GM19035 (cell line): ENCODE results near the gene JAKMIP1.

Experiments
- ATAC-seq: cut with Tn5 transposase; IDR thresholded peaks from one replicate; pipeline ENCODE4 v1.9.1; 2021; ENCODE audit not compliant: unreplicated experiment

Gene JAKMIP1

GRCh38 chr4:6204871-6205566 lies 4.7 kb upstream of the JAKMIP1 start:
- ATAC-seq: no peak

- no peak for ATAC-seq
Measured at GRCh38 chr4:6204098-6204497, 3.7 kb upstream of the JAKMIP1 start.

GRCh38 chr4:6201580-6202091 lies 1.3 kb upstream of the JAKMIP1 start:
- ATAC-seq: peak; percentile 26

DNA sequence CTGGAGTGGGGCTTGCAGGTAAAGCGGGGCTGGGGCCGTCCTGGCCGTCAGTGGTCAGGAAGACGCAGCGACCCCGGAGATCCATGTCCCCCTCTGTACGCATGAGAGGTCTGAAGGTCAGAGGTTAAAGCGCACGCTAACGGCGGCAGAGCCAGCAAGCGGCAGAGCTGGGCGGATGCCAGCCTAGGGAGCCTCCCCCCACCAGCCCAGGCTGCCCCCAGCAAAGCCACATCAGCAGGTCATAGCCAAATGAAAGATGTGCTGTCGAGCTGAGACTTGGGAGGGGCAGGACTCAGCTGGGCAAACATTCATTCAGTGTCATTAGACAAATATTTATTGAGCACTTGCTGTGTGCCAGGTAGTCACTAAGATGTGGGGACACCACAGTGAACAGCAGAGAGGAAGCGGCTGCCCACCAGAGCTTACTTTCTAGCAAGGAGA lies 593 bp upstream of the JAKMIP1 start:
- peak; percentile 15 for ATAC-seq

DNA sequence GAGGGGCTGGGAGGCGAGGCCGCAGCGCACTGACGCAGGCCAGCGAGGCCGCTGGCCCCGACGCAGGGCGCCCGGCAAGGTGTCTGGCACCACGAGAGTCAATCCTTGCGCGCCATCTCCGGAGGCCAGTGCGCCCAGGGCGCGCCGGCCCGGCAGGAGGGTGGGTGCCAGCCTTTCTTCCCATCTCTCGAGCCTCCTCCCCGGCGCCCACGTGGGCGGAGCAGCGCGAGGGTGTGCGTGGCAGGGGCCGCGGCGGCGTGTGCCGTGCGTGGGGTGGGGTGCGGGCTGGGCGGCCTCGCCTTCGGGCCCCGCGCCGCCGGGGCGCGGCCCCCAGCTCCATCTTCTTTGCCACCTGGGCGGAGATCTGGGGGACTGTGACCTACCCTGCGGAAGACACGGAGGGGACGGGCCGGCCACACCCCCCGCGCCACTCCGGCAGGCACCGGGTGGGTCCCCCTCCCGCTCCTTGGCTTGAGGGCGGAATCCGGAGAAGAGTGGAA lies 877 bp downstream of the JAKMIP1 start:
- ATAC-seq: no peak

GRCh38 chr4:6198768-6199421 lies 1.5 kb downstream of the JAKMIP1 start:
- ATAC-seq: no peak

DNA sequence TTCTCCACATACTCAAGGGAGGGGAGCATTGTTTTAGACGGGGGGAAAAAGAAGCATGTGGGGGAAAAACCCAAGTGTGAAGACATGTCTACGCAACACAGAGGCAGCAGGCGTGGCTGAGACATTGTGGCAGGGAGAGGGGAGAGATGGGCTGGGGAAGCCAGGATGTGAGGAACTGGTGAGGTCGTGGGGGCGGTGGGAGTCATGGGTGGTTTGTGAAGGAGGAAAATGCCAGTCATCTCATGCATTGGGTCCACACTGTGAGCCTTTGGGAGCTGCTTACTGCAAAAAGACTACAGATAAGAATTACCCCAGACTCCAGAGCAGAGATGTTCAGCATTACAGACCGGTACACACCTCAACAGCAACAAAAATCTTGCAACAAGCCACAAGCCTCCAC lies 2.1 kb downstream of the JAKMIP1 start:
- no peak for ATAC-seq

DNA sequence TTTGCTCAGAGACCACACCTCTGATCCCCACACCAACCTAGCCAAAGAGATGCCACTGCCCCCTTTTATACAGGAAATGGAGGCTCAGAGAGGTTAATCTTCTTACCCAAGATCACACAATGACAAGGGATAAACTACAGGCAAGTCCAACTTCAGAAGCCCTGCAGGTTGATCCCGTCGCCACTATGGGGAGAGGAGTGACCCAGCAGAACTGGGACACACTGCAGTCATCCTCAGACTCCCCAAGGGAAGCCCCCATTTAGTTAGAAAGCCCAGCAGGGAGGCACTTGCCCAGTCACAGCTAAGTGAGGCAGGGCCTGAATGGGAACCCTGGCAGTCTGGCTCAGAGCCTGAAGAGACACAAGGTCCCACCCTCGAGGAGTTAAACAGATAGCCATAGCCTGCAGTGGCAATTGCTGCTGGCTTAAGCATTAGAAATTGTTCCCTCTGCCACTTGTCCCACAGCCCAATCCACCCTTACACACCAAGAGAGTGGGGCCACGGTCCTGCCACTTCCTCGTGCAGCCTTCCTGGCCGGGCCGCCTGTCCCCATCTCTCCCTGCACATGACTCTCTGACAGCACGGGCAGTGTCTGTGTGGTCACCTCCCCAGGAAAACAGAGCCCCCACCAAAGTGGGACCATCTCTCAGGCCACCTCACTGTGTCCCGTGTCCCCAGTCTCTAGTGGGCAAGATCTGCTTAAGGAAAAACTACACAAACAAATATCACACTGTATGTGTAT lies 2.7 kb downstream of the JAKMIP1 start:
- no peak for ATAC-seq

DNA sequence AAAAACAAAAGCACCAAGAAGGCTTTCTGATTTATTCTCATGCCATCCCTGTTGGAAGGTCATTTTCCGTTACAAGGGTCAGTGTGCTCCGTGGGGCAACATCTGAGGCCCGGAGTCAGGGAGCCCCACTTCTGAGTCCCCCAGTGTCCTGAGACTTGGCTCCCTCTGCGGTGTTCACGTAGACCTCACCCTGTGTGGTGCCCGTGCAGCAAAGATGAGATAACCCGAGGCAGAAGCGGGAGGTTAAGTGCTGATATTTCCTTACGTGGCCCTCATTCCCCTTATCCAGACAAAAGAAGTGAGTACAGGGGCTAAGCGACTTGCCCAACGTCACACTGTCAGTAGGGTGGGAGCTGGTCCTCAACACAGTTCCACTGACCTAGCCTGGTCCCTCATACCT lies 3.5 kb downstream of the JAKMIP1 start:
- ATAC-seq: no peak

DNA sequence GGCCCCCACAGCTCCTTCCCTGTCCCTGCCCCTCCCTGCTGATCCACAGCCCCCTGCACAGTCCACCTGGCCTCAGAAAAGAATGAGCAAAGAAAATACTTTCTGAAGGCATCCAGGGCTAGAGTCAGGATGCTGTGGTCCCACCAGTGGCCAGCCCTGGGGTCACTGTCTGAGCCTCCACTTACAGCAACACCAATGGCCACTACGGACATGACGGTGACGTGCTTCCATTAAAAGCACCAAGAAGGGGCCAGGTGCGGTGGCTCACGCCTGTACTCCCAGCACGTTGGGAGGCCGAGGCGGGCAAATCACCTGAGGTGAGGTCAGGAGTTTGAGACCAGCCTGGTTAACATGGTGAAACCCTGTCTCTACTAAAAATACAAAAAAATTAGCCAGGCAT lies 4.0 kb downstream of the JAKMIP1 start:
- ATAC-seq: no peak

- no peak for ATAC-seq
Measured at GRCh38 chr4:6195602-6196319, 4.6 kb downstream of the JAKMIP1 start.

DNA sequence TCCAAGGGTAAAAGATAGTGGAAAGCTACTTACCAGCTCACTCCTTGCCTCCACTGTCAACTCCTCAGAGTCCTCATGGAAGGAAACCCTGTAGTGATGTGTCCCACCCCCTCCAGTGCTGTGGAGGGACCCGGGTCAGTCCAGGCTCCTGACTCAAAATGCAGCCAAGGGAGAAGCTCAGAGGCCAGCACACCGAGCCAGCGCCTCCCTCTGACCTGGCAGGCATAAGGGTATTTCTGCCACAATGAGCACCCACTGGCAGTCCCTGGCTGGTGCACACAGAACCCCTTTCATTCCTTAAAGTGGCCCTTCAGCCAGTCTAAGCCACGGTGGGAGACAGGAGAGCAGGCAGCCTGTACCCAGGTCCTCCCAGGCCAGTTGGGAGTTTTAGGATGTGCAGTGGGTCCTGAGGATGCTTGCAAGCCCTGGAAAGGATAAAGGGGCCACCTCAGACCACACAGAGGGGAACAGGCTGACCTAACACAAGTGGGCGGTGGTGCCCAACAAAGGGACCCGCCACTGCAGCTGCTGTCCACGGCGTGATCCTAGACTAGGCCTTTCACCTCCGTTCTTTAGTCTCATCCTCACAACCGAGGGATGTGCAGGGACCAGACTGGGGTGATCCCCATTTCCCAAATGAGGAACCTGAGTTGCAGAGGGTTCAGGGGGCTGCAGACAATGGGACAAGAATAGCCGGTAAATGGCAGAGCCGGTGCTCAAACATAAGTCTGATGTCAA lies 5.7 kb downstream of the JAKMIP1 start:
- ATAC-seq: no peak

DNA sequence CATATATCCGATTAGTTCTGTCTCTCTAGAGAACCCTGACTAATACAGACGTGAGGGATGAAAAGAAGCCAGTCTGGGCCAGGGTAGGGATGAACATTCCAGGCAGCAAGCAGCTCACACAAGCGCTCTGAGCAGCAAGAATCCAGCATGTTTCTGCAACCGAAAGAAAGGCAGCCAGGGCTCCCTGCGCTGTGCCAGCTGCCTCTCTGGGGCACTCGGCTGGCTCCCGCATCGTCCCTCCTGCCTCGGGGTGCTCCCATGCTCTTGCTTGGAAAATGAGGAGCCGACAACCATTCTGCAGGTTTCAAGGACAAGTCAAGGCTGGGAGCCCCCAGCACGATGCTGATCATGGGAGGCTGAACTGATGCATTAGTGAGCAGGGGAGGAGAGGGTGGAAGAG lies 7.0 kb downstream of the JAKMIP1 start:
- ATAC-seq: no peak

GRCh38 chr4:6192245-6192644 lies 8.1 kb downstream of the JAKMIP1 start:
- ATAC-seq: no peak

DNA sequence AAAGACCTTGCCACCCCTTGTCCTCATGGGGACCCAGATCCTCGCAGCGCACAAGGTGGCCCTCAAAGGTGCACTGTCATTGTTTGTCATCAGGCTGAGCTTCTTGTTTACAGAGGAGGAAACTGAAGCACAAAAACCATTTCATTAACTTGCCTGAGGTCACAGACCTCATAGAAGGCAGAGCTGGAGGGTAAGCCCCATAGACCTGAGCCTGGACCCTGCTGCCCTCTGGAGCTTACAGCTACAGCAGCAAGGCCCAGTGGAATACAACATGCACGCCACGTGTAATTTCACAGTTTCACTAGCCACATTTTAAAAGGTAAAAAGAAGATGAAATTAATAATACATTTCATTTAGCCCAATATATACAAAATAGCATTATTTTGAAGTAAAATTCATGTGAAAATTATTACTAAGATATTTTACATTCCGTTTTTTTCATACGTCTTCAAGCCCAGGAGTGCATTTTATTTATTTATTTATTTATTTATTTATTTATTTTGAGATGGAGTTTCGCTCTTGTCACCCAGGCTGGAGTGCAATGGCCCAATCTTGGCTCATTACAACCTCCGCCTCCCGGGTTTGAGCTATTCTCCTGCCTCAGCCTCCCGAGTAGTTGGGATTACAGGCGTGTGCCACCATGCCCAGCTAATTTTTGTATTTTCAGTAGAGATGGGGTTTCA lies 8.8 kb downstream of the JAKMIP1 start:
- ATAC-seq: no peak

- ATAC-seq: no peak
Measured at GRCh38 chr4:6190486-6190885, 9.9 kb downstream of the JAKMIP1 start.

- no peak for ATAC-seq
Measured at GRCh38 chr4:6189511-6189910, 10.8 kb downstream of the JAKMIP1 start.

DNA sequence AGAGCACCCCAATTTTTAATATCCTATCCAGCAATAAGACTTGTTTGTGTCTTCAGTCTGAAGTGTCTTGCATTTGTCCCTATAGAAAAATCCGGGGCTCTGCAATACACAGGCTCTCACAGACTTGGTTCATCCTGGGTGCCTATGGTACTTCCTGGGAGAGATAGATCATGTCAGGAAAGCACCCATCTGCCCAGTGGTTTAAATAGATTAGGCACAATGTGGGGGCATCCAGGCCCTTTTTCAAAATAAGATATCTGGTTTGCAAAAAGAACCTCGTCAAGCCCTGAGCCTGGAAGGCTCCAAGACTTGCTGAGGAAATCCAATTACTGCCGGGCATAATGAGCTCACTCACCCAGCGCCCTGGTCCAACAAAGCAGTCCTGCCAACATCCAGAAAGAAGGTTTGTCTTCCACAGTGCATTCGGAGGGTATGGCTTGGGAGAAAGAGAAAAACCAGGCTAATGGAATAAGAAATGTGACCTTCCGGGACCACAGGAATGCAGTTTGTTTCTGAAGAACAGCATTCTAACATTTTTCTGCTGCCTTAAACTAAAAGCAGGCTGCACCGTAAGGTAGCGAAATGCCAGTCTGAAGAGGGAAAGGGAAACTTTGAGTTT lies 11.6 kb downstream of the JAKMIP1 start:
- no peak for ATAC-seq

DNA sequence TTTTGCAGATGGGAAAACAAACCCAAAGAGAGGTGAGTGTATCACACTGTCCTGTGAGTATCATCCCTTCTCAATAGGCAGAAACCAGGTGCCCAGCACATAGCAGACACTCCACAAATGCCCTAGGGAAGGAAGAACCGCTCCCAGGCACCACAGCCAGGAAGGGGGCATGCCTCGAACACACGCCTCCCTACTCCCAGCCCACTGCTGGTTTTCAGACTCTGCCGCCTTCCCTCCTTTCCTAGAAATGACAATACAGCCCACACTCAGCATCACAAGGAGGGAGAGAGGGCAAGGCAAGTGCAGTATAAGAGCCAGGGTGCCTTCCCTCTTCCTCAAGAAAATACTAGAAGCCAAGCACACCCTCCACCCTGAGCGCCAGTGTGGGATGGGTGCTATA lies 16.2 kb downstream of the JAKMIP1 start:
- peak; percentile 0 for ATAC-seq
